ENCODE measurements around the gene LMF1.

GRCh38 chr16:877242-878071 lies 93.3 kb downstream of the LMF1 start:
- no peak for TF ChIP-seq CTCF (IDR thresholded peaks at IDR 0.05)
- TF ChIP-seq EZH2 (IDR thresholded peaks at IDR 0.05; ENCODE audit: borderline replicate concordance, insufficient read depth, low read depth, low read length, poor library complexity, severe bottlenecking) = no peak

Measured in B cell (primary cell).